Muscle layer of colon (tissue), 2 donors: Measurements from ENCODE around the gene CLN3.
"Not testable (repeated sequence)": the region's sequence is repeated elsewhere in the genome, so short reads cannot be mapped to it uniquely, and the experiment has no call there.

ENCODE experiments used
- H3K27ac ChIP-seq: one replicate; pipeline ENCODE4 v1.7.0; 2013; ENCODE audit warnings: low read depth, mild to moderate bottlenecking, low read length, moderate library complexity
- H3K27me3 ChIP-seq, 2 donors: one replicate each; pipeline ENCODE4 v1.7.0; 2013; ENCODE audit warnings: low read length in 2 of 2, mild to moderate bottlenecking in 2 of 2; ENCODE audit not compliant: insufficient read depth in 2 of 2, control insufficient read depth in 1 of 2
- H3K36me3 ChIP-seq: one replicate; pipeline ENCODE4 v1.7.0; 2013; ENCODE audit warnings: mild to moderate bottlenecking, low read length; ENCODE audit not compliant: insufficient read depth
- H3K4me1 ChIP-seq: one replicate; pipeline ENCODE4 v1.7.0; 2013; ENCODE audit warnings: mild to moderate bottlenecking, low read length; ENCODE audit not compliant: insufficient read depth
- H3K4me3 ChIP-seq, 2 donors: one replicate each; pipeline ENCODE4 v1.7.0; 2013; ENCODE audit warnings: low read length in 2 of 2, low read depth in 1 of 2, mild to moderate bottlenecking in 1 of 2, moderate library complexity in 1 of 2
- H3K9ac ChIP-seq: one replicate; pipeline ENCODE4 v1.7.0; 2013; ENCODE audit warnings: low read length
- H3K9me3 ChIP-seq: one replicate; pipeline ENCODE4 v1.7.0; 2013; ENCODE audit warnings: mild to moderate bottlenecking, low read length
- donor health status: abdominal sarcoma.
- donor health status: Adenocarcinoma of cecum.

CLN3 gene

DNA sequence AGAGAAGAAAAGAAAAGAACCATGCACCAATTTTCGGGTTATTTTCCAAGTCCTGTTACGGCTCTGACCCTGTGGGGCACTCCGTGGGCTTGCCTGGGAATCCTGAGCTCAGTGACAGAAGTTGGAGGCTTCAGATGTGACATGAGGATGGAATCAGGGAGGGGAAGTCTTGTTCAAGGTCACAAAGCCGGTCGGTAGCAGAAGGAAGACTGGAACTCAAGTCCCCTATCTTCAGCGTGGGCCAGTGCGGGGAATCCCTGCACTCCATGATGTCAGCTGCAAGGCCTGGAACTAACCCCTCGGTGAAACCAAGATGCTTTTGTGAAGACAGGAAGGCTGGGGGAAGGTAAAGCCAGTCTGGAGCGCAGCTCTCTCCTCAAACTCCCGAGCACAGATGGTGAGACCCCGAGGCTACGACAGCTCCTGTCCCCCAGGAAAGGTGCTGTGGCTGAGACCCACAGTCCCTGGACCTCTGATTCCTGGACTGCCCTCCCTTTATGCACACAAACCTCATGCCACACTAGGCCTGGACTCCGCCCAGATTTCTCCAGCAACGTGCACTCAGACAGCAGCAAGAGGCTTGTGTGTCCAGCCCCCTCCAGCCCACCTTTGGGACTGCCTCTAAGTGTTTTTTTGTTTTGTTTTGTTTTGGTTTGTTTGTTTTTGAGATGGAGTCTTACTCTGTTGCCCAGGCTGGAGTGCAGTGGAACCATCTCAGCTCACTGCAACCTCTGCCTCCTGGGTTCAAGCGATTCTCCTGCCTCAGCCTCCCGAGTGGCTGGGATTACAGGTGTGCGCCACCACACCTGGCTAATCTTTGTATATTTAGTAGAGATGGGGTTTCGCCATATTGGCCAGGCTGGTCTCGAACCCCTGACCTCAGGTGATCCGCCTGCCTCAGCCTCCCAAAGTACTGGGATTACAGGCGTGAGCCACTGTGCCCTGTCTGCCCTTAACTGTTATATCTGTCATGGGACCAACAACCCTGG, 20.2 kb upstream of the CLN3 start:
- no peak overlapping the region for H3K4me3 ChIP-seq
- H3K36me3 ChIP-seq, result no peaks in the 10 kb centered on the region
- H3K4me1 ChIP-seq, result no peaks in the 10 kb centered on the region
- no peaks in the 10 kb centered on the region for H3K27me3 ChIP-seq
- no peaks in the 10 kb centered on the region for H3K9me3 ChIP-seq
- H3K9ac ChIP-seq, result no peak overlapping the region
- no peak overlapping the region for H3K27ac ChIP-seq

DNA sequence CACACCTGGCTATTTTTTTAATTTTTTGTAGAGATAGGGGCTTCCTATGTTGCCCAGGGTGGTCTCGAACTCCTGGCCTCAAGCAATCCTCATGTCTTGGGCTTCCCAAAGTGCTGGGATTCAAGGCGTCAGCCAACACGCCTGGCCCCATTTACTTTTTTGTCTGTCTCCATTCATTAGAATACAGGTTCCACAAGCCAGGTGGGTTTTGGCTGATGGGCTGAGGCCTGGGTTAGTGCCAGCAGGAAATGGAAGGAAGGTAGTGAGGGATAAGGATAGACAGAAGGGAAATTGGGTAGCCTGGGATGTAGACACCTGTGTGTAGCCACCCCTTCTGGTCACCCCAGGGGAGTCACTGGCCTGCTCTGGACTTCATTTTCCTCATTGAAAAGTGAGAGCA, 19.2 kb upstream of the CLN3 start:
- Histone ChIP-seq H3K27ac (no peak overlapping the region), H3K9me3 (no peaks in the 10 kb centered on the region), H3K27me3 (no peaks in the 10 kb centered on the region), H3K36me3 (no peaks in the 10 kb centered on the region), H3K4me1 (no peaks in the 10 kb centered on the region), H3K9ac (no peak overlapping the region), H3K4me3 (no peak overlapping the region)

DNA sequence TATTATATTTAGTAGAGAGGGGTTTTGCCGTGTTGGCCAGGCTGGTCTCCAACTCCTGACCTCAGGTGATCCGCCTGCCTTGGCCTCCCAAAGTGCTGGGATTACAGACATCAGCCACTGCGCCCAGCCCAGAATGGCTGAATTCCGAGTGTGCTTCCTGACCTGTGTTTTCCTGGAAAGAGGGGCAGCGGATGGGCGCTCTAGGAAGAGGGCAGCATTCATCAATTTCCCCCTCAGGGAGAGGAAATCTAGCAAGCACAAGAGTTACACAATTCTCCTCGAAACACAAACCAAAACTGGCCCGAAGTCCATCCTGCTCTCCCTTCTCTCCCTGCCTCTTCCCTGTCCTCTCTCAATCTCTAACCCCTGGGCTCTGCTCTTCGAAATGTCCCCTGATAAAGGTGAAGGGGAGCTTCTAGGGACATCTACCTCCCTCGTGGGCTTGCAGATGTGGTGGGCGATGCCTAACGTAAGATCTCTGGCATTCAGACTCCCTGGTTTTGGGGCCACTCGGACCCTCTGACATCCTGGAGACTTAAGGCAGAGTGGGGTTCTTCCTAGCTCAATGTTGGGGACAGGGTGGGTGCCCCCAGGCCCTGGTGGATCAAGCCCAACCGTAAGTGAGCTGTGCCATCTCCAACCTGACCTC, 13.7 kb upstream of the CLN3 start:
- Histone ChIP-seq H3K9ac (no peak overlapping the region), H3K36me3 (no peaks in the 10 kb centered on the region), H3K4me1 (no peaks in the 10 kb centered on the region), H3K9me3 (no peaks in the 10 kb centered on the region), H3K27ac (no peak overlapping the region), H3K27me3 (no peaks in the 10 kb centered on the region), H3K4me3 (no peak overlapping the region)

- Histone ChIP-seq H3K27ac (no peak overlapping the region), H3K4me3 (no peak overlapping the region), H3K9me3 (no peaks in the 10 kb centered on the region), H3K27me3 (no peaks in the 10 kb centered on the region), H3K36me3 (no peaks in the 10 kb centered on the region), H3K4me1 (no peaks in the 10 kb centered on the region), H3K9ac (no peak overlapping the region)
Measured at GRCh38 chr16:28504707-28505404, 13.0 kb upstream of the CLN3 start.

- no peak overlapping the region for H3K9ac ChIP-seq
- H3K4me1 ChIP-seq, result no peaks in the 10 kb centered on the region
- no peak overlapping the region for H3K27ac ChIP-seq
- no peaks in the 10 kb centered on the region for H3K36me3 ChIP-seq
- no peak overlapping the region for H3K4me3 ChIP-seq
- H3K9me3 ChIP-seq, result no peaks in the 10 kb centered on the region
- no peaks in the 10 kb centered on the region for H3K27me3 ChIP-seq
Measured at GRCh38 chr16:28503470-28504259, 11.8 kb upstream of the CLN3 start.

DNA sequence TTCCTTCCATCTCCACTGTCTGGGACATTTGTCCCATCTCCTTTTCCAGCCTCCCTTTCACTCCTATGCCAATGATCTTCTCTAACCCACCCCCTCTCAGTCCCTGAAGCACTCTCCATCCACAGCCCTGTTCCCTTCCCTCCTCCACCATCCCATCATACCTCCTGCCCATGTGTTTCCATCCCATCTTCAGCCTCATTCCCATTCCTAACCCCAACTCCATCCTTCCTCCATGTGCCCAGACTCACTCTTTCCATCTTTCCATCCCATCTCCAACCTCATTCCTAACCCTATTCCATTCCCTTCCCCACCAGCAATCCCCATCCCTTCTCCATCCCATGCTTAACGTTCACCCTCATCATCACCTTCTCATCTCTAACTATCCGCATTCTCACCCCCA, 10.4 kb upstream of the CLN3 start:
- Histone ChIP-seq H3K9me3 (no peaks in the 10 kb centered on the region), H3K27me3 (no peaks in the 10 kb centered on the region), H3K4me1 (no peaks in the 10 kb centered on the region), H3K4me3 (no peak overlapping the region), H3K36me3 (no peaks in the 10 kb centered on the region), H3K9ac (no peak overlapping the region), H3K27ac (no peak overlapping the region)

DNA sequence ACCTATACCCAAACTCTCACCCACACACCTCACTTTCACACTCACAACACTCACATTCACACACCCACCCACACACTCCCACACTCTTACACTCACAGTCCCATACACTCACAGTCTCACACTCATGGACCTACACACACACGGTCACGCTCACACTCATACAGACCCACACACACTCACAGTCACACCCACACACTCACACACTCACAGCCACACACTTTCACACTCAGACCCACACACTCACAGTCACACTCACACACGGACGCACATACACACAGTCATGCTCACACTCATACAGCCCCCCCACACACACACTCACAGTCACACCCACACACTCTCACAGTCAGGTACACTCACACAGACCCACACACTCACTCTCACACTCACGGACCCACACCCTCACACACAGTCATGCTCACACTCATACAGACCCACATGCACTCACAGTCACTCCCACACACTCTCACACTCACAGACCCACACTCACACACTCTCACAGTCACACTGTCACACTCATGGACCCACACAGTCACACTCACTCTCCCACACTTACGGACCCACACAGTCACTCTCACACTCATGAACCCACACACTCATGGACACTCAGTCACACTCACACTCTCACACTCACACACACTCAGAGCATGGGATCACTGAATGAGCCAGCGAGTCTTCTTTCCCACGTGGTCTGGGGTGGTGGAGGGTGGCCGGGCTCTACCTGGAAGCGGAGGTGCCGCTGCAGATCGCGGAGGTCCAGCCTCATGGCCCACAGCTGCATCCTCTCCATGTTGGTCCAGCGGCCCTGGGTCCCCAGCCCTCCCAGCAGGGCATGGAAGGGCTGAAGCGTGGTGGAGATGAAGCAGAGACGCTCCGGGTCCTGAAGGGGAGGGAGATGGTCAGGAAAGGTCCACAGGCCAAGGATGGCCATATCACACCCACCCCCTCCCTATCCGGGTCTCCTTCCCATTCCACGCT, 9.7 kb upstream of the CLN3 start:
- Histone ChIP-seq H3K4me1 (no peaks in the 10 kb centered on the region), H3K27ac (no peak overlapping the region), H3K9ac (no peak overlapping the region), H3K9me3 (no peaks in the 10 kb centered on the region), H3K36me3 (no peaks in the 10 kb centered on the region), H3K27me3 (no peaks in the 10 kb centered on the region), H3K4me3 (no peak overlapping the region)

DNA sequence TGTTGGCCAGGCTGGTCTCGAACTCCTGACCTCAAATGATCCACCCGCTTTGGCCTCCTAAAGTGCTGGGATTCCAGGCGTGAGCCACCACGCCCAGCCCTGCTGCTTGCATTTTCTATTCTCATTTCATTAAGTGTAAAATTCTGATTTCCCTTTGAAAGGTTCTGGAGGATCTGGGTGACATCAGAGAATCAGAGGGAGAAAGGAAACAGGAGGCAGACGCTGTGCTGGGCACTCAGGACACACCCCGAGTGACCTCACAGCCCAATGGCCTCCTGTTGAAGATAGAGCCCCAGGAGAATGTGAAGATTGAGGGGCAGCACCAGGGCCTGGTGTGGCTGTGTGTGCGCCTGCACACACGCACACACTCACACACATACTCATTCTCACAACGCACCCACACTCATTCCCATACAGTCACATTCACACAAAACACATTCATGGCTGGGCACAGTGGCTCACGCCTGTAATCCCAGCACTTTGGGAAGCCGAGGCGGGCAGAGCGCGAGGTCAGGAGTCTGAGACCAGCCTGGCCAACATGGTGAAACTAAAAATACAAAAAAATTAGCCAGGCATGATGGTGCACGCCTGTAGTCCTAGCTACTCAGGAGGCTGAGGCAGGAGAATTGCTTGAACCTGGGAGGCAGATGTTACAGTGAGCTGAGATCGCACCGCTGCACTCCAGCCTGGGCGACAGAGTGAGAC, 8.8 kb upstream of the CLN3 start:
- H3K36me3 ChIP-seq, H3K9me3 ChIP-seq, H3K4me3 ChIP-seq, H3K27me3 ChIP-seq, H3K27ac ChIP-seq, H3K4me1 ChIP-seq, H3K9ac ChIP-seq: not testable (repeated sequence)

GRCh38 chr16:28499854-28500253, 8.0 kb upstream of the CLN3 start:
- H3K9me3 ChIP-seq, result no peaks in the 10 kb centered on the region
- no peaks in the 10 kb centered on the region for H3K4me1 ChIP-seq
- H3K36me3 ChIP-seq, result no peaks in the 10 kb centered on the region
- H3K27ac ChIP-seq, result no peak overlapping the region
- H3K27me3 ChIP-seq, result no peaks in the 10 kb centered on the region
- no peak overlapping the region for H3K4me3 ChIP-seq
- no peak overlapping the region for H3K9ac ChIP-seq
